Mucosa of descending colon (tissue), 3 donors: ENCODE results near the gene PGGHG. TPM values are rescaled to one million over a fixed set of nuclear protein-coding genes. Genes with fewer than 3 reads are reported as not detected.
"Not testable (repeated sequence)": the region's sequence is repeated elsewhere in the genome, so short reads cannot be mapped to it uniquely, and the experiment has no call there.

ENCODE experiments used
- ATAC-seq: fragments of 200-7000 bp; cut with Tn5 transposase; one replicate; pipeline ENCODE4 v1.9.1; 2020; ENCODE audit warnings: mild to moderate bottlenecking, moderate library complexity
- DNase-seq, 3 donors: peaks; one replicate each; pipeline ENCODE4 v3.0.0-alpha.2; 2020
- H3K36me3 ChIP-seq: fragments of 200-600 bp; one replicate; pipeline ENCODE4 v1.8.0; 2021; ENCODE audit warnings: low read depth, mild to moderate bottlenecking
- H3K4me1 ChIP-seq: fragments of 200-600 bp; one replicate; pipeline ENCODE4 v1.8.0; 2021; ENCODE audit warnings: low read depth, mild to moderate bottlenecking
- H3K4me3 ChIP-seq: fragments of 200-600 bp; one replicate; pipeline ENCODE4 v1.8.0; 2021; ENCODE audit warnings: mild to moderate bottlenecking
- H3K9me3 ChIP-seq: fragments of 200-600 bp; one replicate; pipeline ENCODE4 v1.8.0; 2021; ENCODE audit warnings: mild to moderate bottlenecking
- intact Hi-C, 2 donors: fragments of 100-400 bp; cut with DNase I in 1 of 2; cut with micrococcal nuclease in 1 of 2; formaldehyde crosslinking; loops; one replicate each; pipeline versions ENCODE4 v1.11.0 to v1.11.1; 2022; cut with DNase I, micrococcal nuclease
- total RNA-seq, 3 donors: library from RNA; stranded (reverse); fragmentation: NEBNext Ultra II Directional in 2 of 3; extraction: Animal tissue kit (Norgen Biotek cat#: 25700) in 2 of 3; gene quantifications; one replicate each; pipeline versions ENCODE4 v1.2.1 to v1.2.4, GENCODE V29; 2021 to 2023
- TF ChIP-seq, protein P1 (sequence below): fragments of 200-600 bp; IDR thresholded peaks from one replicate; pipeline ENCODE4 v1.8.0; 2022; ENCODE audit warnings: antibody characterized with exemption, mild to moderate bottlenecking
- donor health status: DM: no; HTN: no; CAD: no; lungs with moderate emphysema.
- donor health status: DM: no; HTN: no; CAD: no.
- donor health status: DM: no; HTN: yes; CAD: no.

Gene PGGHG
- total RNA-seq, 3 donors from 2014 or later, result 21.2 to 37.1 (median 29.7) TPM

DNA sequence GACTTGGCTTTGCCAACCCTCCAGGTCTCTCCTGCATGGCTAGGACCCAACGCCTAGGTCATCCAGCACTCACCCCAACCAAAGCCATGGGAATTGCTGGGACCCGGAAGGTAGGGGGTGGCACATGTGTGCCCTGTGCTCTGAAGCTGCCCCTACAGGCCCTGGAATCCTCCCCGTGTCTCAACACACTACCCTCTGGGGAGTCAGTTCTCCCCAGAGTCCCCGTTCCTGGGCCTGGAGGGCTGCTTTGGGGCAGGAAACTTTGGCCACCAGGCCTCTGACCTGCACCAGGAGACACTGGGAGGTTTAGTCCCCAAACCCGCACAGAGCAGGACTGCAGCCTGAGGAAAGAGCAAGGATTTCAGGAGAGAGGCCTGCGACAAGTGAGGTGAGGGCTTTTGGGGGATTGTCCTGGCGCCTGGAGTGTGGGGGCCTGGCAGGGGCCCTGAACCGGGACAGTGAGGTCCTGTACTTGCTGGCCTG is 24.4 kb downstream of the PGGHG start:
- TF ChIP-seq, protein P1, sequence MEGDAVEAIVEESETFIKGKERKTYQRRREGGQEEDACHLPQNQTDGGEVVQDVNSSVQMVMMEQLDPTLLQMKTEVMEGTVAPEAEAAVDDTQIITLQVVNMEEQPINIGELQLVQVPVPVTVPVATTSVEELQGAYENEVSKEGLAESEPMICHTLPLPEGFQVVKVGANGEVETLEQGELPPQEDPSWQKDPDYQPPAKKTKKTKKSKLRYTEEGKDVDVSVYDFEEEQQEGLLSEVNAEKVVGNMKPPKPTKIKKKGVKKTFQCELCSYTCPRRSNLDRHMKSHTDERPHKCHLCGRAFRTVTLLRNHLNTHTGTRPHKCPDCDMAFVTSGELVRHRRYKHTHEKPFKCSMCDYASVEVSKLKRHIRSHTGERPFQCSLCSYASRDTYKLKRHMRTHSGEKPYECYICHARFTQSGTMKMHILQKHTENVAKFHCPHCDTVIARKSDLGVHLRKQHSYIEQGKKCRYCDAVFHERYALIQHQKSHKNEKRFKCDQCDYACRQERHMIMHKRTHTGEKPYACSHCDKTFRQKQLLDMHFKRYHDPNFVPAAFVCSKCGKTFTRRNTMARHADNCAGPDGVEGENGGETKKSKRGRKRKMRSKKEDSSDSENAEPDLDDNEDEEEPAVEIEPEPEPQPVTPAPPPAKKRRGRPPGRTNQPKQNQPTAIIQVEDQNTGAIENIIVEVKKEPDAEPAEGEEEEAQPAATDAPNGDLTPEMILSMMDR, result no peak
- no peaks in the 10 kb centered on the region for H3K36me3 ChIP-seq
- ATAC-seq, result no peak
- intact Hi-C loops, result no loop called here
- no peak overlapping the region for H3K4me3 ChIP-seq
- H3K4me1 ChIP-seq, result peaks cover 31% of the 10 kb centered on the region
- H3K9me3 ChIP-seq, result no peaks in the 10 kb centered on the region
- peak in 2 of 3 donors; percentile 53 to 55 for DNase-seq

DNA sequence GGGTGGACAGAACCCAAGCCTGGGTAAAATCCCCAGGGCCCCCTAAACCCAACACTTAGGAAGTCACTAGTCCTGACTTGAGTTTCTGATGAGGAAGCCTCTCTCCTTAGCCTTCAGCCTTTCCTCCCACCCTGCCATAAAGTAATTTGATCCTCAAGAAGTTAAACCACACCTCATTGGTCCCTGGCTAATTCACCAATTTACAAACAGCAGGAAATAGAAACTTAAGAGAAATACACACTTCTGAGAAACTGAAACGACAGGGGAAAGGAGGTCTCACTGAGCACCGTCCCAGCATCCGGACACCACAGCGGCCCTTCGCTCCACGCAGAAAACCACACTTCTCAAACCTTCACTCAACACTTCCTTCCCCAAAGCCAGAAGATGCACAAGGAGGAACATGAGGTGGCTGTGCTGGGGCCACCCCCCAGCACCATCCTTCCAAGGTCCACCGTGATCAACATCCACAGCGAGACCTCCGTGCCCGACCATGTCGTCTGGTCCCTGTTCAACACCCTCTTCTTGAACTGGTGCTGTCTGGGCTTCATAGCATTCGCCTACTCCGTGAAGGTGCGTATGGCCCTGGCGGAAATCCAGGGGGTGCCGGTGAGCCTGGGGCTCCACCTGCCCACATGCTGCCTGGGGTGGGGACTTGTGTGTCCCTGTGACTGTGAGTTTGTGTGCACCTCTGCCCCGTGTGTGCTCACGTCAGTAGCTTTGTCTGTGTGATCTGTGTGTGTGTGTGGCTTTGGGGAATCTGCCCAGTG is 25.0 kb downstream of the PGGHG start, which contains the start of gene IFITM1:
IFITM1 (plus strand) TSS at position 254 of the 767 bp plus-strand sequence; CDS start at position 385, 131 bp downstream.
- intact Hi-C loops, result no loop called here
- Histone ChIP-seq H3K36me3 (no peaks in the 10 kb centered on the region), H3K4me1 (peaks cover 31% of the 10 kb centered on the region), H3K9me3 (no peaks in the 10 kb centered on the region), H3K4me3 (peak within 1 kb of the TSS; percentile 26)
- TF ChIP-seq, protein P1, result no peak
- ATAC-seq, result peak; percentile 56
- peak; percentile 69 to 74 (median 71) for DNase-seq

DNA sequence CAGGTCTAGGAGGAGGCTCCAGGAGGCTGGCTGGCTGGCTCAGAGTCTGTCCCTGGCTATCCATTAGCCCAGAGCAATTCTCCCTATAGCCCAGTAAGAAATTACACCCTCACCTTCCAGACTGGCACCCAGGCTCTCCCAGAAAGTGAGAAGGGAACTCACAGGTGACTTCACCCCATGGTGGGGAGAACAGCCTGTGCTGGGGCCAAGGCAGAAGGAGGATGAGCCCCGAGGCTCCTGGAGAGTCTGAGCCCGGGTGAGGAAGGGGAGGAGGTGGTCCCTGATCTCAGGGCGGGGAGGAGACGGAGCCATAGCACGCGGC is 25.6 kb downstream of the PGGHG start:
- H3K4me1 ChIP-seq, result peaks cover 31% of the 10 kb centered on the region
- H3K36me3 ChIP-seq, DNase-seq, ATAC-seq, intact Hi-C loops, H3K9me3 ChIP-seq: not testable (repeated sequence)
- H3K4me3 ChIP-seq, result peak overlapping the region; percentile 26

DNA sequence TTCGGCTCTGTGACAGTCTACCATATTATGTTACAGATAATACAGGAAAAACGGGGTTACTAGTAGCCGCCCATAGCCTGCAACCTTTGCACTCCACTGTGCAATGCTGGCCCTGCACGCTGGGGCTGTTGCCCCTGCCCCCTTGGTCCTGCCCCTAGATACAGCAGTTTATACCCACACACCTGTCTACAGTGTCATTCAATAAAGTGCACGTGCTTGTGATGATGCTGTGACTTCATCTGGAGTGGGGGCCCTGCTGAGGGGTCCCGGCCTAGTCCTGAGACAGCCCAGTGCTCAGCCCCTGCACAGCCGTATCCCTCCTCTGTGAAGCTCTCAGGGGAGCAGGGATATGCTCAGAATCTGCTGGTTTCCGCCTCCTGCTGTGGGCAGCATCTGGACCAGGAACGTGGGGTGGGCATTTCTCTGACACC is 26.1 kb downstream of the PGGHG start:
- peak in 2 of 3 donors; percentile 43 to 57 for DNase-seq
- H3K9me3 ChIP-seq, result no peaks in the 10 kb centered on the region
- intact Hi-C loops, result no loop called here
- TF ChIP-seq, protein P1, result no peak
- H3K36me3 ChIP-seq, result no peaks in the 10 kb centered on the region
- ATAC-seq, result no peak
- H3K4me1 ChIP-seq, result peaks cover 31% of the 10 kb centered on the region
- peak overlapping the region; percentile 0 for H3K4me3 ChIP-seq

DNA sequence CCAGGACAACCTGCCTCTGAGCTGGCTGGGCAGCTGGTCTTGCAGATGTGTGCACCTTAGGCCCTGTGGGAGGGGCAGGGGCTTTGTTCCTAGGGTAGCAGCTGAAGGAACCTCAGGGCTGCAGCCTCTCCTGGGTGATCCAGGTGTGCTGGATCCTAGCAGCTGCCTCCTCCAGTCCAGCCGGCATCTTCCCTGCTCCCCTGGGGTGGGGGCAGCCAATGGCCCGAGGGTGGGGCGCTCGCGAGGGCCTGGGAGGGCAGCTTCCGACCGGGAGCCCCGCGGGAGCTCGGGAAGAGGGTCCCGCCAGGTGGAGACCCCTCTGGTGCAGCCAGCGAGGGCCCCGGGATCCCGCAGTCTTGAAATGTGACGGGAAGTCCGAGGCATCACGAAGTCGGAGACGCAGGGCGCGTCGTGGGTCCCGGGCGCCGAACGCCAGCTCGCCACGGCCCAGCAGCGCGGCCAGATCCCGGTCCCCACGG is 26.6 kb downstream of the PGGHG start:
- ATAC-seq, result no peak
- no peaks in the 10 kb centered on the region for H3K36me3 ChIP-seq
- peaks cover 31% of the 10 kb centered on the region for H3K4me1 ChIP-seq
- DNase-seq, result peak in 1 of 3 donors; percentile 59
- no peaks in the 10 kb centered on the region for H3K9me3 ChIP-seq
- peak overlapping the region; percentile 0 for H3K4me3 ChIP-seq
- TF ChIP-seq, protein P1, result no peak
- intact Hi-C loops, result no loop called here

DNA sequence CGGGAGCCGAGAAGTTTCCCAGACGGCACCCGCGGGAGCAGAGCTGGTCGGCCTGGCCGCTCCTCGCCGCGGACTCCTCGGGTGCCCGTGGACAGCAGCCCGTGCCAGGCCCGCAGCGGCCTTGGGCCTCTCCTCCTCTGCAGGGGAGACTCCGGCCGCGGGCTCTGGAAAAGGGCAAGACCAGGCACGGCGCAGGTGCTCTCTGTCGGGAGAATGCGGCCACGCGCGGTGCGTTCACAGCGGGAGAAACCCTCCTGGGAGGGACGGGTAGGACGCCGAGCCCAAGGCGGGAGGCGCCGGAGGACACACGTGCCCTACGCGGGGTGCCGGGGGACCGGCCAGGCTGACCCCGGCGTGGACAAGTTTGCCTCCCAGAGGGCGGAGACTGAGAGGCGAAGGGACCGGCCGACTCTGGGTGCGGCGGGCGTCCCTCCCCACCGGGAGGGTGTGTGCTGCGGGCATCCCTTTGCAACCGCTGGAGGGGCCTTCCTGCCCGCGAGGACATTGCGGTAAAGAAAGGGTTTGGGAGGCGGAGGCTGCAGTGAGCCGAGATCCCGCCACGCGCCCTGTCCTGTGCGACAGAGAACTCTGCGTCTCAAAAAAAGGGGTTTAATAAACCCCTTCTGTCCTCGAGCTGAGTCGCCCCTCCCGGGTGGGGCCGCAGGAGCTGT is 27.2 kb downstream of the PGGHG start:
- intact Hi-C loops, result no loop called here
- ATAC-seq, result no peak
- H3K4me3 ChIP-seq, result peak overlapping the region; percentile 0
- H3K9me3 ChIP-seq, result no peaks in the 10 kb centered on the region
- TF ChIP-seq, protein P1, result no peak
- H3K36me3 ChIP-seq, result no peaks in the 10 kb centered on the region
- DNase-seq, result peak in 2 of 3 donors; percentile 61 to 75
- H3K4me1 ChIP-seq, result peaks cover 31% of the 10 kb centered on the region
